NB4 (cell line): ENCODE results near the gene MYBPHL.

Experiments
- CTCF ChIP-seq: IDR thresholded peaks from one replicate; pipeline ENCODE4 v1.5.1; 2012; ENCODE audit warnings: low read depth, low read length
- MYC ChIP-seq: IDR thresholded peaks from 2 replicates; pipeline ENCODE4 v1.6.1; 2011; ENCODE audit warnings: low read depth, low read length
- POLR2A ChIP-seq: IDR thresholded peaks from 2 replicates; pipeline ENCODE4 v1.6.1; 2011; ENCODE audit warnings: mild to moderate bottlenecking; ENCODE audit not compliant: insufficient read length; ENCODE audit errors: extremely low read depth

GRCh38 chr1:109242387-109242786, 64.4 kb downstream of the MYBPHL start:
- TF ChIP-seq POLR2A (no peak), CTCF (no peak), MYC (no peak)
